Smooth muscle cell (in vitro differentiated cells): Measurements from ENCODE around the gene SLFN12. TPM values are rescaled to one million over a fixed set of nuclear protein-coding genes. Genes with fewer than 3 reads are reported as not detected.

Source experiments
- DNase-seq: peaks from one replicate; lab custom pipeline; 2025; ENCODE audit not compliant: unreplicated experiment; lab: John Stamatoyannopoulos, UW
- H2AFZ ChIP-seq: fragments of 200-600 bp; sonication (generic); 2 replicates; pipeline ENCODE4 v1.6.0; 2016; ENCODE audit warnings: antibody characterized with exemption, low read depth, mild to moderate bottlenecking
- H3F3A ChIP-seq: fragments of 200-600 bp; sonication (generic); 2 replicates; pipeline ENCODE4 v1.6.0; 2017; ENCODE audit warnings: antibody characterized with exemption, low read depth
- H3K27ac ChIP-seq: fragments of 200-600 bp; sonication (generic); 2 replicates; pipeline ENCODE4 v1.5.1; 2016; ENCODE audit warnings: low read depth, mild to moderate bottlenecking
- H3K27me3 ChIP-seq: fragments of 200-600 bp; sonication (generic); 2 replicates; pipeline ENCODE4 v1.6.1; 2016; ENCODE audit warnings: low read depth, mild to moderate bottlenecking
- H3K36me3 ChIP-seq: fragments of 200-600 bp; sonication (generic); 2 replicates; pipeline ENCODE4 v1.5.1; 2016; ENCODE audit warnings: low read depth
- H3K4me1 ChIP-seq: fragments of 200-600 bp; sonication (generic); 2 replicates; pipeline ENCODE4 v1.5.1; 2016; ENCODE audit warnings: low read depth
- H3K4me2 ChIP-seq: fragments of 200-600 bp; sonication (generic); 2 replicates; pipeline ENCODE4 v1.6.0; 2016; ENCODE audit warnings: mild to moderate bottlenecking
- H3K4me3 ChIP-seq: fragments of 200-600 bp; sonication (generic); 2 replicates; pipeline ENCODE4 v1.5.1; 2016; ENCODE audit warnings: mild to moderate bottlenecking
- H3K79me2 ChIP-seq: fragments of 200-600 bp; sonication (generic); 2 replicates; pipeline ENCODE4 v1.6.0; 2016; ENCODE audit warnings: low read depth, mild to moderate bottlenecking
- H3K9ac ChIP-seq: fragments of 200-600 bp; sonication (generic); 2 replicates; pipeline ENCODE4 v1.6.0; 2016; ENCODE audit warnings: low read depth
- H3K9me3 ChIP-seq: fragments of 200-600 bp; sonication (generic); replicated peaks from 2 replicates; pipeline ENCODE4 v1.5.1; 2016; ENCODE audit warnings: low read depth
- H4K20me1 ChIP-seq: fragments of 200-600 bp; sonication (generic); 2 replicates; pipeline ENCODE4 v1.6.0; 2016; ENCODE audit warnings: low read depth
- WGBS: methylation state at CpG from one replicate; pipeline ENCODE4 v1.1.7; 2016; ENCODE audit warnings: low lambda C conversion rate; 5-methylcytosine and 5-hydroxymethylcytosine counted together
- polyA plus RNA-seq: library from polyadenylated mRNA; unstranded; fragments of >200 nt; fragmentation: Nextera tagmentation; extraction: Ambion mirVana; gene quantifications from 2 replicates; pipeline ENCODE4 v1.2.1, GENCODE V29; 2016
- total RNA-seq: library from RNA; depleted of rRNA; stranded (reverse); fragments of >200 nt; gene quantifications from 2 replicates; pipeline ENCODE4 v1.2.3, GENCODE V29; 2014
- TF ChIP-seq, protein P1 (sequence below): fragments of 200-600 bp; sonication (generic); IDR thresholded peaks from 2 replicates; pipeline ENCODE4 v1.5.1; 2017; ENCODE audit warnings: borderline replicate concordance, mild to moderate bottlenecking, antibody characterized with exemption; ENCODE audit not compliant: insufficient read depth, poor library complexity, severe bottlenecking

SLFN12 gene
- total and polyA plus RNA-seq, 2 experiments from 2014 or later = 2.8 to 14.3 TPM

GRCh38 chr17:35476283-35476820 is 44.1 kb upstream of the SLFN12 start:
- TF ChIP-seq, protein P1, sequence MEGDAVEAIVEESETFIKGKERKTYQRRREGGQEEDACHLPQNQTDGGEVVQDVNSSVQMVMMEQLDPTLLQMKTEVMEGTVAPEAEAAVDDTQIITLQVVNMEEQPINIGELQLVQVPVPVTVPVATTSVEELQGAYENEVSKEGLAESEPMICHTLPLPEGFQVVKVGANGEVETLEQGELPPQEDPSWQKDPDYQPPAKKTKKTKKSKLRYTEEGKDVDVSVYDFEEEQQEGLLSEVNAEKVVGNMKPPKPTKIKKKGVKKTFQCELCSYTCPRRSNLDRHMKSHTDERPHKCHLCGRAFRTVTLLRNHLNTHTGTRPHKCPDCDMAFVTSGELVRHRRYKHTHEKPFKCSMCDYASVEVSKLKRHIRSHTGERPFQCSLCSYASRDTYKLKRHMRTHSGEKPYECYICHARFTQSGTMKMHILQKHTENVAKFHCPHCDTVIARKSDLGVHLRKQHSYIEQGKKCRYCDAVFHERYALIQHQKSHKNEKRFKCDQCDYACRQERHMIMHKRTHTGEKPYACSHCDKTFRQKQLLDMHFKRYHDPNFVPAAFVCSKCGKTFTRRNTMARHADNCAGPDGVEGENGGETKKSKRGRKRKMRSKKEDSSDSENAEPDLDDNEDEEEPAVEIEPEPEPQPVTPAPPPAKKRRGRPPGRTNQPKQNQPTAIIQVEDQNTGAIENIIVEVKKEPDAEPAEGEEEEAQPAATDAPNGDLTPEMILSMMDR = no peak

GRCh38 chr17:35468475-35468874 is 36.2 kb upstream of the SLFN12 start:
- Histone ChIP-seq H3K4me2 (no peak overlapping the region), H3F3A (no peaks in the 10 kb centered on the region), H3K9ac (no peak overlapping the region), H3K36me3 (no peaks in the 10 kb centered on the region), H3K4me3 (no peak overlapping the region), H3K27me3 (peaks cover 6% of the 10 kb centered on the region), H3K4me1 (no peaks in the 10 kb centered on the region), H4K20me1 (no peaks in the 10 kb centered on the region), H3K79me2 (no peaks in the 10 kb centered on the region), H2AFZ (no peak overlapping the region), H3K27ac (no peak overlapping the region), H3K9me3 (no peaks in the 10 kb centered on the region)
- TF ChIP-seq, protein P1 = no peak
- no peak for DNase-seq
- WGBS = 83% methylated on average over 4 of the region's 4 CpGs

More at GRCh38 chr17:35476283-35476820, 44.1 kb upstream of the SLFN12 start:
- H3K79me2 ChIP-seq = no peaks in the 10 kb centered on the region
- H3K4me3 ChIP-seq = no peak overlapping the region
- H2AFZ ChIP-seq = no peak overlapping the region
- peaks cover 58% of the 10 kb centered on the region for H3K27me3 ChIP-seq
- no peak for DNase-seq
- H3K36me3 ChIP-seq = no peaks in the 10 kb centered on the region
- H3K4me1 ChIP-seq = no peaks in the 10 kb centered on the region
- H3K27ac ChIP-seq = no peak overlapping the region
- WGBS = 80% methylated on average over 2 of the region's 2 CpGs
- H3K9ac ChIP-seq = no peak overlapping the region
- no peaks in the 10 kb centered on the region for H3F3A ChIP-seq
- no peaks in the 10 kb centered on the region for H4K20me1 ChIP-seq
- no peaks in the 10 kb centered on the region for H3K9me3 ChIP-seq
- H3K4me2 ChIP-seq = no peak overlapping the region

DNA sequence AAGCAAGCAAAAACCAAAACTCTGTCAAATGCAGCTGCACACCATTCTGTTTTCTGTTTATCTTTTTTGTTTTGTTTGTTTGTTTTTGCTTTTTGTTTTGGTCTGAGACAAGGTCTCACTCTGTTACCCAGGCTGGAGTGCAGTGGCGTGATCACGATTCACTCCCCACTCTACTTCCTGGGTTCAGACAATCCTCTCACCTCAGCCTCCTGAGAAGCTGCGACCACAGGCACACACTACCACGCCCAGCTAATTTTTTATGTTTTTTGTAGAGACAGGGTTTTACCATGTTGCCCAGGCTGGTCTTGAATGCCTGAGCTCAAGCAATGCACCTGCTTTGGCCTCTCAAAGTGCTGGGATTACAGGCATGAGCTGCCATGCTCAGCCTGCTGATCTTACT is 35.5 kb upstream of the SLFN12 start:
- no peak overlapping the region for H3K27ac ChIP-seq

More for the DNA sequence above, 35.5 kb upstream of the SLFN12 start:
- no peak overlapping the region for H3K9ac ChIP-seq
- DNase-seq = no peak
- no peaks in the 10 kb centered on the region for H4K20me1 ChIP-seq
- no peak overlapping the region for H3K4me3 ChIP-seq
- H2AFZ ChIP-seq = no peak overlapping the region
- no peaks in the 10 kb centered on the region for H3K4me1 ChIP-seq
- TF ChIP-seq, protein P1 = no peak
- no peaks in the 10 kb centered on the region for H3F3A ChIP-seq
- H3K79me2 ChIP-seq = no peaks in the 10 kb centered on the region
- H3K4me2 ChIP-seq = no peak overlapping the region
- H3K36me3 ChIP-seq = no peaks in the 10 kb centered on the region
- WGBS = 74% methylated on average over 4 of the region's 4 CpGs
- no peaks in the 10 kb centered on the region for H3K9me3 ChIP-seq
- H3K27me3 ChIP-seq = peaks cover 13% of the 10 kb centered on the region
